UCSD-AML1 (cell line): Measurements from ENCODE around the gene CWF19L2.

Source experiments
- DNase-seq: peaks from one replicate; lab custom pipeline; 2025; ENCODE audit not compliant: unreplicated experiment; lab: John Stamatoyannopoulos, UW

CWF19L2 gene

DNA sequence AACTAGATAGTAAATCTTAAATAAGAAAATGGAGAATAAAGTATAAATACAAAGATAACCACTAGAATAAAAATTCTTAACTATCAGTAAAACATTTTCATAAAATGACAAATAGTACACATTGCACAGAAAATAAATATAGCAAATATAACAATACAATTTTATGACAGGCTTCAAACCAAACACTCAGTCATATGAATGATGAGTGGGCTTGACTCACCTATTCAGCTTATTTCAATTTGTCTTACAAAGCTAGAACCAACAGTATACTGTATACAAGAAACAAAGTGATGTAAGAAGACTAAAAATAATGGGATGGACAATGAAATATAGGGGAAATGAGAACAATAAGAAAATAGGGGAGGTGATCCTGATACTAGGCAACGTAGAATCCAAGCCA is 141.2 kb downstream of the CWF19L2 start:
- DNase-seq: no peak

DNA sequence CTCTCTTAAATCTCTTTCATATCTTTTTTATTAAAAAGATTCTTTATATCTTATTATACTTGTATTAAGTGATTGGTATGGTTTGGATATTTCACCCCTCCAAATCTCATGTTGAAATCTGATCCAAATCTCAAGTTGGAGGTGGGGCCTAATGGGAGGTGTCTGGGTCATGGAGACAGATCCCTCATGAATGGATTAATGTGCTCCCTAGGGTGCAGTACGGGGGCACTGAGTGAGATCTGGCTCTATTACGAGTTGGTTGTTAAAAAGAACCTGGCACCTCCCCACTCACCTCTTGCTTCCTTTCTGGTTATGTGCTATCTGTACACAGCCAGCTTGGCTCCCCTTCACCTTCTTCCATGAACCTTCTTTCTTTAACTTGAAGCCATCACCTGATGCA is 149.6 kb downstream of the CWF19L2 start:
- DNase-seq: no peak

DNA sequence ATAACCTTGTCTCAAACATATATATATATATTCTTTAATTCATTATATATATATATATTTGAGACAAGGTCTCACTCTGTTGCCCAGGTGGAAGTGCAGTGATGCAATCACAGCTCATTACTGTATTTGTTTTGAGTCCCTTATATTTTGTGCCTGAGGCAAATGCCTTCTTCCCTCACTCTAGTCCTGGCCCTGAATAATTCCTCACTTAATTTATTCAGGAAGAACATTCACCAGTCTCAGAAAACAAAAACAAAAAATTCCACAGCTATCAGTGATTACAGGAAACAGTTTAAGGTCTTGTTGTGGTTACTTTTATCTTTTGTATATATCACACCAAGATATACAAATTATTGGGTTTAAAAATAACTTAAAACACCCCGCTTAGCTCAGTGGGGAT is 155.7 kb downstream of the CWF19L2 start:
- DNase-seq: no peak

DNA sequence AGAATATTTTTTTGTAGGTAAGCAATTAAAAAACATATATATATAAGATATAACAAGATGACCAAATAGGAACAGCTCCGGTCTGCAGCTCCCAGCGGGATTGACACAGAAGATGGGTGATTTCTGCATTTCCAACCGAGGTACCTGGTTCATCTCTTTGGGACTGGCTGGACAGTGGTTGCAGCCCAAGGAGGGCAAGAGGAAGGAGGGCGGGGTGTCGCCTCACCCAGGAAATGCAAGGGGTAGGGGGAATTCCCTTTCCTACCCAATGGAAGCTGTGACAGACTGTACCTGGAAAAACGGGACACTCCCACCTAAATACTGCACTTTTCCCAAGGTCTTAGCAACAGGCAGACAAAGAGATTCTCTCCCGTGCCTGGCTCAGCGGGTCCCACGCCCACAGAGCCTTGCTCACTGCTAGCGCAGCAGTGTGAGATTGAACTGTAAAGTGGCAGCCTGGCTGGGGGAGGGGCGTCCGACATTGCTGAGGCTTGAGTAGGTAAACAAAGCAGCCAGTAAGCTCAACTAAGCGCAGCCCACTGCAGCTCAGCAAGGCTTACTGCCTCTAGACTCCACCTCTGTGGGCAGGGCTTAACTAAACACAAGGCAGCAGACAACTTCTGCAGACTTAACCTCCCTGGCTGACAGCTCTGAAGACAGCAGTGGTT is 163.8 kb downstream of the CWF19L2 start:
- no peak for DNase-seq

DNA sequence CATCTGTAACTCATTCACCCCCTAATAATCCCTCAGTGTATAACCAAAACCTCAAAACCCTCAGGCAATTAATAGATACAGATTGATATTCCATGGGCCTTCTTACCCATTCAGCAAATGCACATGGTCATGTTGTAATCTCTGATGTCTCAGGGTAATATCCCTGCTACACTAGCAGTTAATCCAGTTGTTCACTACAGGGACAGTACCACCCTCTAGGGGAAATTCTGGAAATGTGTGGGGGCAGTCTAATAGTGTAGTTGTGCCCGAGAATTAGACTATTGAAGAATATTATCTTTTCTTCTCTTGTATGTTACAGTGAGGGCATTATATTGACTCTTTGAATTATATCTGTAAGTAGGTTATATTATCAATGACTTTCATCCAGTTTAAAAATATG is 175.4 kb downstream of the CWF19L2 start:
- no peak for DNase-seq
